ENCODE results near the gene STK10. TPM values are rescaled to one million over a fixed set of nuclear protein-coding genes. Genes with fewer than 3 reads are reported as not detected.
A peak's percentile ranks its signal among the peaks of the same experiment; 100 is the strongest.

STK10 gene
- total and polyA plus RNA-seq, 7 experiments from 2014 or later: 55.7 to 474 (median 295) TPM

DNA sequence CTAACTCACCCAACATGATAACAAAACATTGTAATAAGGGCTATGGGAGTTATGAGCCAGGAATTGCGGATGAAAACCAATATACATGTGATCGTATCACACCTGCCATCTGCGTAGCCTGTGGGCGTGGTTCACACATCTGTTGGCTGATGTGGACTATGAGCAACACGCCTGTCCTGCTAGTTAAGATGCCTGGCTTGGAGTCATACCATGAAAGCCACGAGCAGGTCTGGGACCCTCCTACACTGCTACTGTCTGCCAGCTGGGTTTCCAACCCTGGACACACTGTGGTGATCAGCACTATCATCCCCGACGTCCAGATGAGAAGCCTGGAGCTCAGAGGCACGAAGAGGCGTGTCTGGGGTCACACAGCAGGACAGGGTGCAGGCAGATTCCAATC is 40.2 kb downstream of the STK10 start:
- peaks cover 6 to 27% (median 13%) of the 10 kb centered on the region in 5 donors for H3K36me3 Mint-ChIP-seq
- peak overlapping the region in 2 of 10 donors; percentile 29 to 31 for H3K4me3 Mint-ChIP-seq
- ChIA-PET CTCF (interaction anchor here (0.7 to 1.0 kb wide), 2 partner anchors 39 to 41 kb away, joined by 3 read pairs; no protein-coding TSS in a partner anchor), POLR2A (no interaction called here)
- DNase-seq (no peak), ATAC-seq (no peak)
- Histone ChIP-seq H3K36me3 (ENCODE audit: control insufficient read depth in 2 of 3, insufficient read depth in 3 of 3, low read length in 3 of 3) (peaks cover 4 to 60% (median 11%) of the 10 kb centered on the region in 3 experiments), H3K9me3 (ENCODE audit: control insufficient read depth in 2 of 3, low read length in 3 of 3) (no peaks in the 10 kb centered on the region), H3K4me3 (ENCODE audit: low read length) (no peak overlapping the region), H3K27ac (ENCODE audit: low read depth, low read length) (peak overlapping the region; percentile 5), H3K4me1 (ENCODE audit: control insufficient read depth in 2 of 2, insufficient read depth in 2 of 2, low read length in 2 of 2) (peaks cover 50 to 89% of the 10 kb centered on the region in 2 donors), H3K27me3 (ENCODE audit: control insufficient read depth in 2 of 2, insufficient read depth in 2 of 2, low read length in 2 of 2) (no peaks in the 10 kb centered on the region)
- H3K27me3 Mint-ChIP-seq: no peaks in the 10 kb centered on the region
- H3K4me1 Mint-ChIP-seq: peaks cover 65 to 94% (median 77%) of the 10 kb centered on the region in 7 donors
- peak overlapping the region in 8 of 9 donors; percentile 40 to 87 (median 72) for H3K27ac Mint-ChIP-seq
- no peaks in the 10 kb centered on the region for H3K9me3 Mint-ChIP-seq
- intact Hi-C loops (cut with micrococcal nuclease): no loop called here

DNA sequence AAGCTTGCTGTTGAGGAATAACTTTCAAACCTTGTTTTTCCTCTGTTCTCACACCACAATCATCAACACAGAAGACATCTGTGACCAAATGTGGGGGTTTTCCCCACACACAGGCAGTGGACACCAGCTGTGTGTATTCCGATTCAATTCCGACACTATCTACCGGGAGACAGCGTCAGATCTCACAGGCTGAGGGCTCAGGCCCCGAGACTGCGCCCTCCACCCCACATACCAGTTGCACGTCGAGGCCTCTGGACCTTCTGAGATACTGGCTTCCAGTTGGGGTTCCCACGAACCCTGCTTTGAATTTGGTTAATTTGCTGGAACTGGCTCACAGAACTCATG is 41.3 kb downstream of the STK10 start:
- peak overlapping the region in 8 of 9 donors; percentile 51 to 88 (median 86) for H3K27ac Mint-ChIP-seq
- peaks cover 60 to 94% (median 77%) of the 10 kb centered on the region in 7 donors for H3K4me1 Mint-ChIP-seq
- H3K4me3 Mint-ChIP-seq: peak overlapping the region in 3 of 10 donors; percentile 13 to 37 (median 23)
- peaks cover 4 to 53% (median 11%) of the 10 kb centered on the region in 3 experiments for H3K36me3 ChIP-seq (ENCODE audit: control insufficient read depth in 2 of 3, insufficient read depth in 3 of 3, low read length in 3 of 3)
- DNase-seq (no peak), ATAC-seq (no peak)
- intact Hi-C loops (cut with micrococcal nuclease): no loop called here
- ChIA-PET CTCF (interaction anchor here (0.6 to 1.0 kb wide), 2 partner anchors 19 to 35 kb away, joined by 3 to 4 read pairs; no protein-coding TSS in a partner anchor), POLR2A (interaction anchor here (1.0 kb wide), 2 partner anchors 33 to 42 kb away, joined by 3 read pairs; partner anchors contain the start of gene STK10)
- H3K9me3 ChIP-seq (ENCODE audit: control insufficient read depth in 2 of 3, low read length in 3 of 3): no peaks in the 10 kb centered on the region
- H3K4me3 ChIP-seq (ENCODE audit: low read length): no peak overlapping the region
- H3K4me1 ChIP-seq (ENCODE audit: control insufficient read depth in 2 of 2, insufficient read depth in 2 of 2, low read length in 2 of 2): peaks cover 59 to 91% of the 10 kb centered on the region in 2 donors
- no peaks in the 10 kb centered on the region for H3K27me3 Mint-ChIP-seq
- no peaks in the 10 kb centered on the region for H3K27me3 ChIP-seq (ENCODE audit: control insufficient read depth in 2 of 2, insufficient read depth in 2 of 2, low read length in 2 of 2)
- no peaks in the 10 kb centered on the region for H3K9me3 Mint-ChIP-seq
- peaks cover 1 to 21% (median 8%) of the 10 kb centered on the region in 5 donors for H3K36me3 Mint-ChIP-seq
- H3K27ac ChIP-seq (ENCODE audit: low read depth, low read length): peak overlapping the region; percentile 37

DNA sequence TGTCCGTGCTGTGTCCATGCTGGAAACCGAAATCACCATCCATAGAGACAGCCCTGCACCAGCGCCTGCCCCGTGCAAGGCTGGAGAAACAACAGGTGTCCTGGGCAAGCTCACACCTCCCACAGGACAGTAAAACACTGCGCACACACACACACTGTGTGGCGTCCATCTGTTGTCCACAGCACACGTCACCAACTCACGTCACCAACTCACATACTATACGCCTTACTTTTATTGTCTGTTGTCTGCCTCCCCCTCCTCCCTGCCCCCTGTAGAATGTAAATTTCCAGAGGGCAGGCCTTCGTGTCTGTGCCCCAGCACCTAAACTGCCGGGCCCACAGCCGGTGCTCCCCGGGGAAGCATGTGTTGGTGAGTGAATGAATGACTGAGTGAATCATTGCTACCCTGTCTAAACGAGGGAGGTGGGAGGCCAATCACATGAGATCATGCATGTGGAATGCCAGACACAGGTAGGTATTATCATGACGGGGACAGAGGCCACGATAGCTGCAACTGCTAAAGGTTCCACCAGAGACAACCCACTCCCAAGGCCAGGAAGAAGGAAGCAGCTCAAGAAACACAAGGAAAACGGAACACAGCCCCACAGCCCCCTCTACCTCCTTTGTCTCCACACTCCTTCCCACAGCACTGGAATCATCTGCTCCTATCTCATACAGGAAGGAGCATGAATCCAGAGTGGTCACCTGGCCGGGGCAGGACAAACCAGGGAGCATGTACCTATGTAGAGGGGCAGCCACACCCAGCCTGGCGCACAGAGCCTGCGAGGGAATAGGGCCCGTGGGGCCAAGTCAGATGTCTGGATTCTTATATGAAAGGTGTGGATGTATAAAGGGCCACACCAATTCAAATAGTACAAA is 41.9 kb downstream of the STK10 start:
- H3K4me1 ChIP-seq (ENCODE audit: control insufficient read depth in 2 of 2, insufficient read depth in 2 of 2, low read length in 2 of 2): peaks cover 54 to 88% of the 10 kb centered on the region in 2 donors
- no peak for DNase-seq

DNA sequence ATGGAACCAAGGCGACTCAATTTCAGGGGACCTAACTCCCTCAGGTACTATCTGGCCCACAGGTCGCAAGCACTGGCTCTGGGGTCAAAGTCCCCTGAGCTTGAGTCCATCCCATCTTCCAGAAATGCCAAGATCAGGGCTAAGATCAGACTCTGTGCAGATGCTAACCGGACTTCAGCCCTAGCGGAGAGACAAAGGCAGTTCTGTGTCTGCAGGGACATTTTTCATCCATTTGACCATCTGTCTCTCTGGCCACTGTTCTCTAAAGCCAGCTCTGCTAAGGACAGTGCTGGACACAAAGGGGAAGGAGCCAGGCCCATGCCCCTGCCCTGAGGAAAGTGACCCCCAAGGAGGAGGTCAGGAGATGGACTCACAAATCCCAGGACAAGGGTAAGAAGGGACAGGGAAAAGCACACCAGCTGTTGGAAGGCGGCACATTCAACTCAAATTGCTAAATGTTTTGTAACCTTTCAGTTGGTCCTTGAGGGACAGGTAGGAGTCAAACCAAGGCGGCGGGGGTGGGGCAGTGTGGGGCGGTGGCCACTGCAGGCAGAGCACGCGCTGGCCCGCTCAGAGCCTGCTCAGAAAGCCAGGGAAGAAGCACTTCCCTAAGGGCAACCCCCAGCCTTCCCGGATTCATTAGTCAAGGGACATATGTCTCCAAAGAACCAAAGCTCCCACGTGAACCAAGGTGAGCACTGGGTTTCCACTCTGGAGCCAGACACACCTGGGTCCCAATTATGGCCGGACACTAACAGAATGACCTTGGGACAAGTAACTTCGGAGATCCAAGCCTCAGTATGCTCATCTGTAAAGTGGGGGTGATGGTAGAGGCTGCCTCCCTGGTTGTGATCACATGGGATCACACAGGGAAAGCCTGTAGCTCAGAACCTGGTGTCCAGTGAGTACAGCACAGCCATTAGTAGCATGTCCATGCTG is 42.8 kb downstream of the STK10 start:
- Mint-ChIP-seq H3K27ac (peak overlapping the region in 8 of 9 donors; percentile 62 to 89 (median 83)), H3K4me1 (peaks cover 46 to 91% (median 72%) of the 10 kb centered on the region in 7 donors), H3K4me3 (peak overlapping the region in 4 of 10 donors; percentile 18 to 47 (median 40)), H3K9me3 (no peaks in the 10 kb centered on the region), H3K36me3 (peaks cover 0 to 16% (median 6%) of the 10 kb centered on the region in 5 donors), H3K27me3 (no peaks in the 10 kb centered on the region)
- Histone ChIP-seq H3K36me3 (ENCODE audit: control insufficient read depth in 2 of 3, insufficient read depth in 3 of 3, low read length in 3 of 3) (peaks cover 4 to 54% (median 11%) of the 10 kb centered on the region in 3 experiments), H3K27me3 (ENCODE audit: control insufficient read depth in 2 of 2, insufficient read depth in 2 of 2, low read length in 2 of 2) (no peaks in the 10 kb centered on the region), H3K4me1 (ENCODE audit: control insufficient read depth in 2 of 2, insufficient read depth in 2 of 2, low read length in 2 of 2) (peaks cover 45 to 84% of the 10 kb centered on the region in 2 donors), H3K9me3 (ENCODE audit: control insufficient read depth in 2 of 3, low read length in 3 of 3) (no peaks in the 10 kb centered on the region), H3K4me3 (ENCODE audit: low read length) (no peak overlapping the region), H3K27ac (ENCODE audit: low read depth, low read length) (peak overlapping the region; percentile 33)
- ChIA-PET POLR2A (interaction anchor here (0.9 to 1.0 kb wide), 2 partner anchors 30 to 627 kb away, joined by 4 to 5 read pairs; no protein-coding TSS in a partner anchor), CTCF (interaction anchor here (0.7 to 1.1 kb wide), 2 partner anchors 11 to 17 kb away, joined by 3 read pairs; no protein-coding TSS in a partner anchor)
- ATAC-seq (no peak), DNase-seq (no peak)
- intact Hi-C loops (cut with micrococcal nuclease): no loop called here

More for the DNA sequence above, 41.9 kb downstream of the STK10 start:
- Mint-ChIP-seq H3K9me3 (no peaks in the 10 kb centered on the region), H3K4me3 (peak overlapping the region in 3 of 10 donors; percentile 13 to 40 (median 25)), H3K36me3 (peaks cover 0 to 18% (median 7%) of the 10 kb centered on the region in 5 donors), H3K4me1 (peaks cover 54 to 93% (median 74%) of the 10 kb centered on the region in 7 donors), H3K27me3 (no peaks in the 10 kb centered on the region), H3K27ac (peak overlapping the region; percentile 51 to 88 (median 82))
- ChIA-PET CTCF (interaction anchor here (0.6 to 1.0 kb wide), 2 partner anchors 18 to 35 kb away, joined by 3 to 4 read pairs; no protein-coding TSS in a partner anchor), POLR2A (interaction anchor here (0.9 to 1.0 kb wide), 3 partner anchors 34 to 626 kb away, joined by 3 to 5 read pairs (median 3); partner anchors contain the start of gene STK10)
- Histone ChIP-seq H3K27me3 (ENCODE audit: control insufficient read depth in 2 of 2, insufficient read depth in 2 of 2, low read length in 2 of 2) (no peaks in the 10 kb centered on the region), H3K36me3 (ENCODE audit: control insufficient read depth in 2 of 3, insufficient read depth in 3 of 3, low read length in 3 of 3) (peaks cover 4 to 51% (median 11%) of the 10 kb centered on the region in 3 experiments), H3K4me3 (ENCODE audit: low read length) (no peak overlapping the region), H3K27ac (ENCODE audit: low read depth, low read length) (peak overlapping the region; percentile 37), H3K9me3 (ENCODE audit: control insufficient read depth in 2 of 3, low read length in 3 of 3) (no peaks in the 10 kb centered on the region)
- intact Hi-C loops (cut with micrococcal nuclease): no loop called here
- no peak for ATAC-seq

DNA sequence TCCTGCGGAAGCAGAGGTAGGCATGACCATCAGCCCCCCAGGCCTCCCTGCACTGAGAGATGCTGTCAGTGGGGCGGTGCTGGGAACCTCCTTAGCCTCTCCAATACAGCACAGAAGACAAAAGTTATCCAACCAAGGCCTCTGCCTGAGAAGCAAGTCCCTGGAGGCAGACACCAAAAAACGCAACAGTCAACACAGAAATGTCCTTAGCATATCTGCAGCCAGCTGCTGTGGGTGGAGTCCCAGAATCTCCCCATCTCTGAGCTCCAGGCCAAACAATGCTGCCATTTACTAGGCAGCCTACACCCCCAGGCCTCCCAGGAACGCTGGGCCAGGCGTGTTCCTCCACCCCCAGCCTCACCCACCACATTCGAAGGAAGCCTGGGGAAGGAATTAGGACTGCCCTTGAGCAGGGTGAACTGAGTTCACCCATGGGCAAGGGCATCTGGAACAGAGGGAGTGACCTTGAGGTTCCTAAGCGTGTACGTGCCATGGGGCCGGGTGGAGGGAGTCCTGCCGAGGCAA is 43.7 kb downstream of the STK10 start:
- intact Hi-C loops (cut with micrococcal nuclease): no loop called here
- Mint-ChIP-seq H3K4me1 (peaks cover 53 to 94% (median 78%) of the 10 kb centered on the region in 7 donors), H3K9me3 (no peaks in the 10 kb centered on the region), H3K27me3 (no peaks in the 10 kb centered on the region), H3K27ac (peak overlapping the region; percentile 9 to 89 (median 77)), H3K4me3 (peak overlapping the region in 6 of 10 donors; percentile 23 to 54 (median 30)), H3K36me3 (peaks cover 0 to 19% (median 9%) of the 10 kb centered on the region in 5 donors)
- ATAC-seq (no peak), DNase-seq (no peak)
- Histone ChIP-seq H3K4me3 (ENCODE audit: low read length) (no peak overlapping the region), H3K36me3 (ENCODE audit: control insufficient read depth in 2 of 3, insufficient read depth in 3 of 3, low read length in 3 of 3) (peaks cover 4 to 52% (median 11%) of the 10 kb centered on the region in 3 experiments), H3K27ac (ENCODE audit: low read depth, low read length) (peak overlapping the region; percentile 33), H3K9me3 (ENCODE audit: control insufficient read depth in 2 of 3, low read length in 3 of 3) (no peaks in the 10 kb centered on the region), H3K27me3 (ENCODE audit: control insufficient read depth in 2 of 2, insufficient read depth in 2 of 2, low read length in 2 of 2) (no peaks in the 10 kb centered on the region), H3K4me1 (ENCODE audit: control insufficient read depth in 2 of 2, insufficient read depth in 2 of 2, low read length in 2 of 2) (peaks cover 41 to 87% of the 10 kb centered on the region in 2 donors)
- ChIA-PET CTCF (interaction anchor here (1.1 kb wide), 1 partner anchor 16 kb away, joined by 3 read pairs; no protein-coding TSS in a partner anchor), POLR2A (interaction anchor here (0.8 to 1.0 kb wide), 2 partner anchors 23 to 31 kb away, joined by 4 read pairs; no protein-coding TSS in a partner anchor)

All from naive thymus-derived CD4-positive, alpha-beta T cell (primary cell).